HEK293T (cell line): ENCODE measurements around the gene C1orf226.

Experiments used
- BHLHE40 ChIP-seq: fragments of 450-650 bp; IDR thresholded peaks from 2 replicates; pipeline ENCODE4 v1.6.1; 2016; ENCODE audit warnings: mild to moderate bottlenecking, moderate library complexity, borderline replicate concordance
- ELF4 ChIP-seq: fragments of 450-650 bp; IDR thresholded peaks from 2 replicates; pipeline ENCODE4 v1.6.1; 2017; ENCODE audit warnings: antibody characterized with exemption
- FOXA1 ChIP-seq: fragments of 450-650 bp; IDR thresholded peaks from 2 replicates; pipeline ENCODE4 v1.6.1; 2016; ENCODE audit warnings: mild to moderate bottlenecking
- FOXK2 ChIP-seq: fragments of 450-650 bp; IDR thresholded peaks from 2 replicates; pipeline ENCODE4 v1.6.1; 2016; ENCODE audit warnings: mild to moderate bottlenecking
- HDGF ChIP-seq: fragments of 450-650 bp; IDR thresholded peaks from 2 replicates; pipeline ENCODE4 v1.6.1; 2017; ENCODE audit warnings: antibody characterized with exemption, borderline replicate concordance
- NFRKB ChIP-seq: fragments of 450-650 bp; IDR thresholded peaks from 2 replicates; pipeline ENCODE4 v1.6.1; 2016; ENCODE audit warnings: mild to moderate bottlenecking, moderate library complexity
- SP1 ChIP-seq: fragments of 450-650 bp; IDR thresholded peaks from 2 replicates; pipeline ENCODE4 v1.6.1; 2017
- SUZ12 ChIP-seq: fragments of 450-650 bp; IDR thresholded peaks from 2 replicates; pipeline ENCODE4 v1.6.1; 2016; ENCODE audit warnings: mild to moderate bottlenecking
- TF ChIP-seq, protein P1 (sequence below): fragments of 450-650 bp; IDR thresholded peaks from 2 replicates; pipeline ENCODE4 v1.6.1; 2016

DNA sequence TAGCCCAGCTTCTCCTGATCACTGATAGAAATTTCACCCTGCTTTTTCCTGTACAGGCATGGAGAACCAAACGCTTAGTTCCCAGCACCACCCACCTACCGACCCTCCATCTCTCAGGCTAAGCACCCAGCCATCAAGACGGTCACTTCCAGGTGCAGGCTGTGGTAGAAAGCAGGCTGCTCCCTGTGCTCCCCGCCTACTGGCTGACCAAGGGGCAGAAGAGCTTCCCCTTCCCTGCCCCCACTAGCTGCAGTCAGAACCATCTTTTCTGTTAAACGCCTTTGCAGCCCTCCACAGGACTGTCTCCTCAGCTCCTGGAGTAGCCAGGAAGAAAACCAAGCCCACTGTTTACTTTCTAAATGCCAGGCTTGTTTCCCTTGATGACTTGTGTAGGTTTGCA is 27.8 kb upstream of the C1orf226 start:
- TF ChIP-seq FOXK2 (no peak), ELF4 (no peak), SP1 (no peak), SUZ12 (no peak), FOXA1 (no peak), HDGF (no peak), NFRKB (no peak), BHLHE40 (no peak)
- TF ChIP-seq, protein P1, sequence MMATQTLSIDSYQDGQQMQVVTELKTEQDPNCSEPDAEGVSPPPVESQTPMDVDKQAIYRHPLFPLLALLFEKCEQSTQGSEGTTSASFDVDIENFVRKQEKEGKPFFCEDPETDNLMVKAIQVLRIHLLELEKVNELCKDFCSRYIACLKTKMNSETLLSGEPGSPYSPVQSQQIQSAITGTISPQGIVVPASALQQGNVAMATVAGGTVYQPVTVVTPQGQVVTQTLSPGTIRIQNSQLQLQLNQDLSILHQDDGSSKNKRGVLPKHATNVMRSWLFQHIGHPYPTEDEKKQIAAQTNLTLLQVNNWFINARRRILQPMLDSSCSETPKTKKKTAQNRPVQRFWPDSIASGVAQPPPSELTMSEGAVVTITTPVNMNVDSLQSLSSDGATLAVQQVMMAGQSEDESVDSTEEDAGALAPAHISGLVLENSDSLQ: no peak
